Stimulated activated CD8-positive, alpha-beta memory T cell treated with anti-CD3 and anti-CD28 coated beads, Interleukin-12 subunit alpha, Interleukin-12 subunit beta, amount 100 ng/mL, for 1 hour (primary cell): ENCODE measurements around the gene SH2D5.
"Not testable (repeated sequence)": the region's sequence is repeated elsewhere in the genome, so short reads cannot be mapped to it uniquely, and the experiment has no call there.

ENCODE experiments used
- DNase-seq: peaks from one replicate; pipeline ENCODE4 v3.0.0-alpha.2; 2020; ENCODE audit warnings: low read depth

Gene SH2D5

DNA sequence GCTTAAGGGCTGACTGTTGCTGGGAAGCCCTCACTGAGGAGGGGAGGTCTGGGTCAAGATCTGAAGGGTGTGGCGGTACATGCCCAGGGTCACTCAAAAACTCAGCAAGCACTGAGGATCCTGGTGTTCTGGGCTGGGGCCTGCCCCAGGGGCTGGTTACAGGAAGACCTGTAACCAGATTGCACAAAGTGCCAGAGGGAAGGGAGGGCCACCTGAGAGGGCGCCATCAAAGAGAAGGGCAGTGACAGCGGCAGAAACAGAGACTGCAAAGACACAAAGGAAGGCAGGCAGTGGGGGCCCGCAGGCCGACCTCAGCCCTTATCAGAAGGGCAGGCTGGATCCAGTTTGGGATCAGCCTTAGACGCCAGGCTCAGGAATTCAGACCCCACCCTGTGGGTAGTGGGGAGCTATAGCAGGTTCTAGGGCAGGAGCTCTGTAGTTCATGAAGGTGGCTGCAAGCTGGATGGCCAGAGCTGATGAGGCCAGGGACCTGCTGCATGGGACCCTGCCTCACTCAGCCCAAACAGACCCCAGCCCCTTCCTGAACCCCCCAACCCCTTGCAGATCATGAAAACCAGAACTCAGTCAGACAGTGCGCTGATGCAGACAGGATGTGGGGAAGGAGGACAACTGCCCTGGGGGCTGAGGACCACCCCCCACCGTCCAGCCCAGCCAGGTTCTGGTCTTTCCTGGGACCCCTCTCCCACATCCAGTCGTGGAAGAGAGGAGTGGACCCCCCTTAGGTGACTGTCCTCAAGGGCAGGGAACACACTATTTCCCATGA is 3.9 kb downstream of the SH2D5 start:
- no peak for DNase-seq

DNA sequence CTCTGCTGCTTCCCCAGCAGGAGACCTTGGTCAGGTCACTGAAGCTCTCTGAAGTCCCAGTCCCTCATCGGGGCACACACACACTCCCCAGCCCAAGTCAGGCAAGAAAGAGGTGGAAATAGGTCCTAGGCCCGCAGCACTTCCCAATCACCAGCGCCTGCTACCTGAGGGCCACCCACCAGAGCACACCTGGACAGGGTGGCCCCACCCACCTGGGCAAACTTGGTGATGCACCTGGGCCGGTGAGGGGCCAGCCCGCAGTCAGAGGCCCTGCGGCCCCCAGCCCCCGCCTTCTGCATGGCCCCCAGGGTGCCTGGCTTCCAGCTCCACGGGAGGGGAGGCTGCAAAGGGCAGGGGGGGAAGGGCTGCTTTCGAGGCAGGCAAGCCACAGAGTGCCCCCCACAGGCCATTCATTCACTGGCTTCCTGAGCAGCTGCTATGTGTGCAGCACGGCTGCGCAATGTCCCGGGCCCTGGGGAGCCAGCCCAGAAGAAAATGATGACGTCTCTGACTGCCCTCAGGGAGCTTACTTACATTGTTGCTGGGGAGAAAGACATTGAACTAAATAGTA is 4.7 kb downstream of the SH2D5 start:
- DNase-seq = no peak

DNA sequence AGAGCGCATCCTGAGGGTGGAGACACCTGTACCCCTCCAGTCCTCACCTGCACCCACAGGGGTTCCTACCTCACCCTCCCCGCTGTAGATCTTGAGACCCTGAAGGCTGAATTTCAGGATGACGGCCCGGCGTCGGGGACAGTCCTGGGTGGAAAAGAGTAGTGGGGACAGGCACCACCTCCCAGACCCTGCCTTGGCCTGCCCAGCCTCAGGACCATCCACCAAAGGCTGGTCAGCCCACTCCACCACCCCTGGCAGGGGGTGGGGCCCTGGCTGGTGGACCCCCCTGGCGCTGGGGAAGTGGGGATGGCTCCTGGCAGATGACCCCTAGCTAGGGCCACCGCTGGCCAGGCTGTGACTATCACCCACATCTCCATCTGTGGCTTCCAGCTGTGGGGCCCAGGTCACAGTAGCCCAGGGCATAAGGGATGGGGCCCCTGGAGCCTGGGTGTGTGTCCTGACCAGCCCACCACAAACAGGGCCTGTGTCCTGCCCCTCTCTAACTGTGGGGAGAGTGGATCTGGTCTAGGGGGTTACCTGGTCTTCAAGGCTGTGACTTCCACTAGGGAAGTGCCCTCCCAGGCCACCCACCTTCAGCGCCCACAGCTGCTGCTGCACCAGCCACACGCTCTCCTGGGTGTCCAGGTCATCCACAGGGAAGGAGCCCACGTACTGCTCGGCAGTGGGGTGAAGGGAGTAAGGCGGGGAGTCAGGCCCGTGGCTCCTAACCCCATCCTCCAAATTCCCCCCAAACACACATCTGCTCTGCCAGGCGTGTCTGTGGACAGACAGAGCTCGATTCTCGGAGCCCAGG is 5.4 kb downstream of the SH2D5 start:
- DNase-seq = no peak

DNA sequence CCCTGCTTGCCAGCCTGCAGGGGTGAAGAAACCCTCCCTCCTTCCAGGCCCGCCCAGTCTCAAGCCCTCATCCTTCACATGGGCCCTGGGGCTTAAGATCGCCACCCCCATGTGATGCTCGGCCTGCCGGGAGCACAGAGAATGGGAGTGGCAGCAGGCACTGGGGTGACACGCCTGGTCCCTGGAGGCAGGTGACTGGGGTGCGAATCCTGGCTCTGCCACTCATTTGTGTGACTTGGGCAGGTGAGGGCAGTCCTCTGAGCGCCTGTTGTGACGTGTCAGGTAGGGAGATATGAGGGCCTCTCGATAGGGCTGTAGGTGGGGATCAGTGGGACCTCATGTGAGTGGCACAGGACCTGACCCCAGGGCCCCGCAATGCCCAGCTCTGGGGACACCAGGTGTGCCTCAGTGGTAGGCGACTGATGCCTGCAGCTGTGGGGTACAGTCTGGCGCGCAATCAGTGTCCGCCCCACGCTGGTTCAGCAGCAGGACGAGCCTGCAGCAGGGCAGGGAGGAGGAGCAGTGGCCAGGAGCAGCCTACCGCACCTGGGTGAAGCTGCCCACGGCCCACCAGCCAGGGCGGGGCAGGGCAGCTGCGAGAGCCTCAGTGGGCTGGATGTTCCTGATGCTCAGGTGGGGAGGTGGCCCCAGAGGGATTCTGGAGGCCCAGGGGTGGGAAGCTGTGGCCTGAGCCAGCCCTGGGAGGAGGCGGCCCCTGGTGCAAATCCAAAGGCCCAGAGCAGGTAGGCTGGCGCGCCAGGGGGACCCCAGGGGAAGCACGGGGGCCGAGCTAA is 6.2 kb downstream of the SH2D5 start:
- DNase-seq = no peak

DNA sequence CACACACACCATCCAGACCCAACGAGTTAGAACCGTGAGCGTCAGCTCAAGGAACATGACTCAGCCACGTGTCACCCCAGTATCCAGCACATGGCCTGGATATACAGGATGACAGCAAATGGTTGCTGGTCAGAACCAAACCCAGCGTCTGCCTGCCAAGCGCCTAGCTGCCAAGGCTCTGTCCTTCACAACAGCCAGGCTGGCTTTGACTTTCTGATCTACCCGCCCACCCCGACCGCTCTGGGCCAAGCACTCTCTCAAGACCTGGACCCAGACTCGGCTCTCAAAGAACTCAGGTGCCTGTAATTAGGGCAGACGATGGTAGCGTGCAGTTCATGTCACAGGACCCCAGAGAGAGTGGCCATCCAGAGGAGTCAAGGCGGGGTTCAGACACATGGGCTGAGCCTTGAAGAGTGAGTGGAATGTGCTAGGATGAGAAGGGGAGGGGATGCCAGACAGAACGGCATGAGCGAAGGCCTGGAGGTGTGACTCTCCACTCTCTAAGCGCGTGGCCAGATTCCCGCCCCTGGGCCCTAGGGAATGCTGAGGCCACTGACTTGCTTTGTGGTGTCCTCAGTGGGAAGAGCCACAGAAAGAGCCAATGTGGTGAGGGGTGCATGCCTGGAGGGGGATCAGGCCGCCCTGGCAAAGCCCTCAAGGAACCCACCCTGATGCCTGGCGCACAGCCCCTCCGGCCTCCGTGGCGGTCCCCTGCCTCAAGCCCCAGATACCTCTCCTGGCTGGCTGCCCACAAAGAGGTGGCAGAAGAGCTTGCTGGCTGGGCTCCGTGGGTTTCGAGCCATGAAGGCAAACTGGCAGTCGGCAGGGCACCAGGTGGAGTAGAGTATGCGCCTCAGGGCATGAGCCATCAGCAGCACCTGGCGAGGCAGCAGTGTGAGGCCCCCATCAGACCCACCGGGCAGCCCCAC is 7.0 kb downstream of the SH2D5 start:
- DNase-seq = no peak

DNA sequence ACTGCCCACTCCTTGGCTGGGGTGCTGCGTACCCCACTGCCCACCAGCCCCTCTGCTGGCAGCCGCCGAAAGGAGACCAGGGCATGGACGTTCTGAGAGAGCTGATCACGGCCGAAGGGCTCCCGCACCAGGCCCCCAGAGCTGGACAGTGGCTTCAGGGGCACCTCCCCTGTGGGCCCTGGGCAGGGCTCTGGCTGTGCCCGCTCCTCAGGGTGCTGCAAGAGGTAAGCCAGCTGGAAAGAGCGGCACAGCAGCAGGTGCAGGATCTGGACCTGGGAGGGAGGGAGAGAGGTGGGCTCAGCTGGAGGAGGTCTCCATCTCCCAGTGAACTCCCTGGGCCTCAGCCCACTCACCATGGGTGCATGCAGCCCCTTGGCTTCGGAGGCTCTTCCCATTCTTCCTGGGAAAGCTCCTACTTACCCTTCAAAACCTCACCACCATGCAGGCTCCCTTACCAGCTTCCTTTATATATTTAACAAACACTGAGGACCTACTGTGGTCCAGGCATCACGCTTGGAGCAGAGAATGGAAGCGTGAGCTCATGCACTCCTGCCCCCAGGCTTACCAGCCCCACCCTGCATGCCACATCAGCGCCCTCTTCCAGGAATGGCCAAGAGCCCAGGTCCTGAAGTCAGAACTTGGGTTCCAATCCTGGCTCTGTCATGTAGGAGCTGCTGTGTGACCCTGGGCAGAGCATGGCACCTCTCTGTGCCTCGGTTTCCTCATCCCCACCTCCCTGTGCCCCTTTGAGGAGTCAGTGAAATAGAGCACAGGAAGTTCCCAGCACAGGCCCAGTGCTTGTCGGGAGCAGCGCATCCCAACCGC is 7.9 kb downstream of the SH2D5 start:
- no peak for DNase-seq

DNA sequence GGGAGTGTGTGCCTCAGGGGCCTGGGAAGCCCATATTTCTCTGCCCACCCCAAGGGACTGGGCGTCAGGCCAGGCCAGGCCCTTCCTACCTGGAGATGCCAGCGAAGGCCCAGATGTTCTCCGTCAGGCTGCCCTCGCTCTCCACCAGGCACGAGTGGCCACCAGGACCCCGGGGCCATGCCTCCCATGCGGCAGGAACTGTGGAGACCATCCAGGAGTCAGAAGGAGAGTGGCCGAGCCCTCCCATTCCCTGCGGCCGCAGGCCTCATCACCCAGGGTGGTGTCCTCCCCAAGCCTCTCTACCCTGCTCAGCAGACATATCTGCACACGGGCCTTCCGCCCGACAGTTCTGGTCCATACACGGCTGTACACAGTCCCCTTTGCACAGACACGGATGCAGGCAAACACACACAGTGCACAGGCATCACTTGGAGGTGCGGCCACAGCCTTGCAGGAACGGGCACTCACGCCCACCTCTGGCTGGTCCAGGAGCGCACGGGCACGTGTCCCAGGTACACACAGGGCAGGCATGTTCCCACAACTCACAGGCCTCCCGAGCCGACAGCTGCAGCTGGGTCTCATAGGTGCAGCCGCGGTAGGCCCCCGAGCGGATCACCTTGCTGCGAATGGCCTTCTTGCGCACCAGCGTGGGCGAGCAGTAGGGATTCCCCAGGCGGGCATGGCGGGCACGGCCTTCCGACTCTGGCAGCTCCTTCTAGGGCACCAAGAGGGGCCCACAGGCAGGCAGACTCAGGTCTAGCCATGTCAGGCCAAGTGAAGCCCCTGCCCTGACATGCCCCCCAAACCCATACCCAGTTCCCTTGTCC is 8.8 kb downstream of the SH2D5 start:
- DNase-seq = no peak

DNA sequence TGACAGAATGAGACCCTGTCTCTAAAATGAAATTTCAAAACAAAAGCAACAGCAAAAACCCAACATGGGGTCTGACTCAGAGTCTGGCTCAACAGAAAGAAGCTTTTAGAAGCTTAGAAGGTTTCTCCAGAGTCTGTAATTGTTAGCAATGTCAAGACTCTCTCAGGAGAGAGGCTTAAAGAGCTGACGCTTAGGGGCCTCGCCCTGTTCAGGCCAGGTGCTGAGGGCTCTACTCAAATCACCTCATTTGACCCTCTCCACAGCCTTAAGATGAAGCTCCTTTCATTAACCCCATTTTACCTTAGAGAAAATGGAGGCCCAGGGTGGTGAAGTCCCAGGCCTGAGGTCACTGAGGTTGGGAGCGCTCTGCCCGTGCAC is 9.4 kb downstream of the SH2D5 start:
- DNase-seq = no peak

DNA sequence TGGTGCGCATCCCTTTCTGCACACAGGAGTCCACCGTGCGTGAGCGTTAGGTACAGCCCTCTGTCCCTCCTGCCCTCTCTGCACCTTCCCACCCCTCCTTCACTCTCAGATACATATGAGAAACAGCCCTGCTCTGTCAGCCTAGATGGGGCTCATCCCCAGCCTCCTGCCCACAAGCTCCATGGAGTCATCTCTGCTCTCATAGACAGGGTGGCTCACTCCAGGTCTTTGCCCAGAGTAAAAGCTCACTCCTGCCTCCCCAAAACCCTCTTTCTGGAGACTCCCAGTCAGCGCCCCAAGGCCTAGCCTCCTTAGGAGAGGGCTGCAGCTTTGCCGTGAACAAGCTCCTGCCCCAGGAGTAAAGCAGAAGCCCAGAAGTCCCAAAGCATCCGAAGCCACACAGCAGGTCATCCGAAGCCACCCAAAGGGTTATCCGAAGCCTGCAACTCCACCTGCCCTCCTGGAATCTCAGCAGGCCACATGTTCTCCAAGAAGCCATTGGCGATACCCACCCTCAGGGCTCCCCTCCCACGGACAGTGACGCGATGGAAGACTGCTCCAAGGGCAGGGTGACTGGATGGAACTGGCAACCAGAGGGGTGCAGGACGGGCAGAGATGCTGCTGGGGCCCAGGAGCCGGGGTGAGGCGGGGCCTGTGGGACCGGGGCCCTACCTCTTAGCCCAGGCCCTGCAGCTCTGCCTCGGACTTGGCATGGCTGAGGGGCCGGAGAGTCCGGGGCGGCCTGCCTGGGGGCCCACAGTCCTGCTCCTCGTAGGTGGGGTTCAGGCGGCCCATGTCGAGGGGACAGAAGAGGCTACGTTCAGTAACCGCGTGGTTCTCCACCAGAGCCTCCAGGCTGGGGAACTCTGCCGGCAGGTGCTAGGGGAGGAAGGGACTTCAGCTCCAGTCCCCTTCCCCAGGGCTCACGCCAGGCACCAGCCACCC is 11.1 kb downstream of the SH2D5 start:
- no peak for DNase-seq

DNA sequence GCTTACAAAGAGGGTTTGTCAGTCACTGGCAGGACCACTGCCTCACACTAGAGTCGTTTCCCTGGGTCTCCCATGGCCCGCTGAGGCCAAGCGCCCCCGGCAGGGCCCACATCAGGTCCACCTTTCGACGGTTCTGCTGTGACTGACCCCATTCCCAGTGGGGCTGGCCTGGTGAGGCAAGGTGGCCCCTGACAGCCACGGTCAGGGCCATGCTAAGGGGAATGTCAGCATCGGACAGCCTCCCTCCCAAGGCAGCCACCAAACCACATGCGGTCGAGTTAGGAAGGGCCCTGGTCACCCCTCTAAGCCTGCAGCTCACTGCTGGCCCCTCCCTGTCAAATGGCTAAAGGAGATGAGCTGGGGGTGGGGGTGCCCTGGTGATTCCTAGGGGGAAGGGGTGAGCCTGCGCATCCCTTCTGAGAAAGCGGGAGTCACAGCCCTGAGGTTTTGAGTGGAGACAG is 11.8 kb downstream of the SH2D5 start:
- DNase-seq = no peak

DNA sequence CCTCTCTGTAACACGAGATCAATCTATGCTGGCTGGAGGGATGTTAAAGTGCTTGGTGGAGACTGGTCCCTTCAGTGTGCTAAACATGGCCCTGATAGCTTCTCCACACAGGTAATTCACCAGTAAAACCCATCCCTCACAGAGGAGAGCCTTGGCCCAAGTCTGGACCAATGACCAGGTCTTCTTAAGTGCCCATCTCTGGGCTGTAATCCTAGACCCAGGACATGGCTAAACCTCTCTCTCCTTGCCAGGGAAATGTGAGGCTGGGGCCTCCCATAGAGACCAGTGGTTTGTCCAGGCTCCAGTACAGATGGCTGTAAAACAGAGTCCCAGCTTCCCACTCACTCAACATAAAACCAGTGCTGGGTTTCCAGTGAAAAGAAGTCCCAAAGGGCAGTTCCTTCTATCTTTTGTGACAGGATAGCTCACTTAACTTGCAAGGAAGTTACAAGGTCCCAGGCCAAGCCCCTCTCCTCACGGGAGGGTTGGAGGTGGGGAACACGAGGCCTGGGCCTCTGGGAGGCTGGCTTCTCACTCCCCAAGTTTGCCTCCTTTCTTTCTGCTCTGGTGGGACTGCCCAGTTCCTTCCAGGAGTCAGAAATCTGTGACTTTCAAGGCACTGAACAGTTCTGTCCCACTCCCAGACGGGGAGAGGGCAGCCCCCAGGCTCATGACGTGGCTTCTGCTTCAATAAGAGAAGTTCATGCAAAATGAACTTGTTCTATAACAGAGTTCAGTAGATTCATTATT is 12.5 kb downstream of the SH2D5 start:
- no peak for DNase-seq

DNA sequence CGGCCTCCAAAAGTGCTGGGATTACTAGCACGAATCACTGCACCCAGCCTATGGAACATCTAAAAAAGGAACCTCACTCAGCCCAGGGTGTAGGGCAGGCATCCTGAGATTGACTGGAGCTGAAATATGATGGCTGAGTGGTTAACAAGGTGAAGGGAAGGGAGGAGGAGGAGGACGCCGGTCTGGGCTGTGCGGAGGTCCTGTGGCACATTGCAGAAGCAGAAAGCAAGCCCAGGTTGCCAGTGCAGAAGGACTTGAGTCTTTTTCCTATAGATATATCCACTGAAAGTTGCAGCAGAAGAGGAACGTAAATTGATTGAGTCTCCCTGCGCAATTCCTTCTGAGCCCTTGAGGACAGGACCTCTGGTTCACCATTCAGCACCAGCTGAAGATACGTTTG is 13.2 kb downstream of the SH2D5 start:
- DNase-seq = no peak

DNA sequence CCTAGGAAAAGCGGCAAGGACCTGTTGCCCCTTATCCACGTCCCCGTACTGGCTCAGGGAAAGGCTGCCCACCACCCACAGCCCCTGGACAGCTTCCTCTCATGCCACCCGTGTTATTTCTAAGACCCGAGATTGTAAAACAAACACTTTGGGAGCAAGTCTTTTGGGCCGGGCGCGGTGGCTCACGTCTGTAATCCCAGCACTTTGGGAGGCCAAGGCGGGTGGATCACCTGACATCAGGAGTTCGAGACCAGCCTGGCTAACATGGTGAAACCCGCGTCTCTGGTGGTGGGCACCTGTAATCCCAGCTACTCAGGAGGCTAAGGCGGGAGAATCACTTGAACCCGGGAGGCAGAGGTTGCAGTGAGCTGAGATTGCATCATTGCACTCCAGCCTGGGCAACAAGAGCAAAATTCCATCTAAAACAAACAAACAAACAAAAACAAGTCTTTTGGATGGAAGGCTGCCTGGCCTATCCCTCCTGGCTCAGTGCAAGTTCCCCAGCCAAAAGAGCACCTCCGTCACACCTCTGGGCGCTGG is 14.1 kb downstream of the SH2D5 start:
- DNase-seq = not testable (repeated sequence)

DNA sequence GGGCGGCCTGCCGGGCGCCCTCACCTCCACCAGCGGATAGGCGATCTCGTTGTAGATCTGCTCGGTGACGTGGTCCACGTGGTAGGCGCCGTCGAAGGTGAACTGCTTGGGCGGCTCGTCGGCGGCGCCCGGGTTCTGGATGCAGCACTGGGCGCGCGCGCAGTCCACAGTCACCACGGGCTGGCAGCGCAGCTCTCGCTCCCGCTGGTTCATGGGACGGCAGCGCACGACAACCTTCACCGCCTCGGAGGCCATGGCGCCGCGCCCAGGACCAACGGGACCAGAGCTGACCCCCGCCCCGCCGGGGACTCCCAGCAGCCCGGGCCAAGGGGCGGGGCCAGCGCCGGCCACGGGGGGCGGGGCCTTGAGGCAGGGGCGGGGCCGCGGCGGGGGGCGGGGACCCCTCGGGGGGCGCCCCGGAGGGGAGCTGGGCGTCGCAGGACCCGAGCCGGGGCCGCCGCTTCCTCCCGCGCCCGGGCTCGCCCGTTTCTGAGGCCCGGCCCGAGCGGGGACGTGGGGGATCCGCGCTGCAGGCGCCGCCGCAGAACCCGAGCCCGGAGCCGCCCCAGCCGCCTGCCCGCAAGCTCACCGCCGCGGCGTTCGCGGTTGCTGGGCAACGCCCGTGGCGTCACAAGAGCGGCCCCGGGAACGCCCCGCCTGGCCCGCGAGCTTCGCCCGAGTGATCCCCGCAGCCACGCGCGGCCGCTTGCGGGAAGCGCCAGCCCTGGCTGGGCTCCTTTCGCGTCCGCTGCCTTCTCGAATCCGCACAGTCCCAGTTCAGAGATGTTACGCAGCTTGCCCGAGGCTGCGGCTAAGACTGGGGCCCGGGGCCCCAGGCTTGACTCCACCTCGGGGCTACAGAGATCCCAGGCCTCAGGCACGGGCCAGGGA is 14.8 kb downstream of the SH2D5 start, which contains the start of gene KIF17:
KIF17 (minus strand) TSS at position 556 of the 891 bp plus-strand sequence; CDS start at position 255, 301 bp downstream.
- DNase-seq = peak; percentile 27

DNA sequence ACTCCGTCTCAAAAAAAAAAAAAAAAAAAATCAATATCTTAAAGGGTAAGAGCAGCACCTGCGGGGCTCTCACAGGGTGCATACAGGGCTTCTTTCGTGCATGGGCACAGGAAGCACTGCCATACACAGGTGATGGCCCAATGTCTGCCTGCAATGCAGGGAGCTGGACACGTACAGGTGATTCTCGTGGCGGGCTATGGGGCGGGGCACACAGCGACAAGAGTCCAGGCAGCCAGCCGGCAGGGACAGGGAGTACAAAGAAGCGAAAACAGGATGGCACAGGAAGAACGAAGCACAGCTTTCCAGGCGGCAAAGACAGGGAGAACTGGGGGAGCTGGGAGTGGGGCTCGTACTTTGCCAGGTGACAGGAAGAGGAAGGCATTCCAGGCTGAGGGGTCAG is 16.3 kb downstream of the SH2D5 start:
- DNase-seq = no peak

DNA sequence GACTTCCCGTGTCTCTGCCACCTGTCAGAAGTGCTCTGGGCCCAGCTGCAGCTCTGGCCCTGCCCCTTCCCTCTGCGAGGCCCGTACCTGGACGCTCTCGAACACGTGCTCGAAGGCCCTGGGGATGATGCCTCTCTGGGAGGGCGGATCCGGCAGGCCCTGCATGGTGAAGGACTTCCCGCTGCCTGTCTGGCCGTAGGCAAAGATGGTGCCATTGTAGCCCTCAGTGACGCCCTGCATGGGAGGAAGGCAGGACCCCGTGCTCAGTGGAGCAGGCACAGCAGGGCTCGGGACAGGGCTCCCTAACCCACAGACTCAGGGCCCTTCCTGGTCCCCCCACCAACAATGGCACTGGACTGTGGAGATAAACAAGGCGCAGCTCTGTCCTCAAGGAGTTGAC is 17.1 kb downstream of the SH2D5 start:
- no peak for DNase-seq
